HG03520 (cell line): ENCODE measurements around the gene MCF2L.
"Not testable (repeated sequence)": the region's sequence is repeated elsewhere in the genome, so short reads cannot be mapped to it uniquely, and the experiment has no call there.

ENCODE experiments used
- ATAC-seq: cut with Tn5 transposase; IDR thresholded peaks from one replicate; pipeline ENCODE4 v1.9.1; 2021; ENCODE audit warnings: mild to moderate bottlenecking, moderate library complexity; ENCODE audit not compliant: unreplicated experiment

Gene MCF2L

DNA sequence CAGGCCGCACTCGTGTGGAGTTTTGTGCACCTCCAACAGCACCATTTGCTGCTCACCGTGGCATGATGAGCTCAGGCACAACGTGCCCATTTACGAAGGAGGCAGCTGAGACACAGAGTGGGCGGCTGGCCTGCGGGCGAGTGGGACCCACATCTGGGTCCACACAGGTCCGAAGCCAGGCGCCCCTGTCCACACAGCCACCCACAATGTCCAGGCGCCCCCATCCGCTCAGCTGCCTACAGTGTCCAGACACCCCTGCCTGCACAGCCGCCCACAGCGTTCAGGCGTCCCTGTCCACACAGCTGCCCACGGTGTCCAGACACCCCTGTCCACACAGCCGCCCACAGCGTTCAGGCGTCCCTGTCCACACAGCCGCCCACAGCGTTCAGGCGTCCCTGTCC, 94.1 kb downstream of the MCF2L start:
- no peak for ATAC-seq

- no peak for ATAC-seq
Observed at GRCh38 chr13:113064000-113064533, 95.1 kb downstream of the MCF2L start.

GRCh38 chr13:113064534-113065405, 95.8 kb downstream of the MCF2L start:
- no peak for ATAC-seq

DNA sequence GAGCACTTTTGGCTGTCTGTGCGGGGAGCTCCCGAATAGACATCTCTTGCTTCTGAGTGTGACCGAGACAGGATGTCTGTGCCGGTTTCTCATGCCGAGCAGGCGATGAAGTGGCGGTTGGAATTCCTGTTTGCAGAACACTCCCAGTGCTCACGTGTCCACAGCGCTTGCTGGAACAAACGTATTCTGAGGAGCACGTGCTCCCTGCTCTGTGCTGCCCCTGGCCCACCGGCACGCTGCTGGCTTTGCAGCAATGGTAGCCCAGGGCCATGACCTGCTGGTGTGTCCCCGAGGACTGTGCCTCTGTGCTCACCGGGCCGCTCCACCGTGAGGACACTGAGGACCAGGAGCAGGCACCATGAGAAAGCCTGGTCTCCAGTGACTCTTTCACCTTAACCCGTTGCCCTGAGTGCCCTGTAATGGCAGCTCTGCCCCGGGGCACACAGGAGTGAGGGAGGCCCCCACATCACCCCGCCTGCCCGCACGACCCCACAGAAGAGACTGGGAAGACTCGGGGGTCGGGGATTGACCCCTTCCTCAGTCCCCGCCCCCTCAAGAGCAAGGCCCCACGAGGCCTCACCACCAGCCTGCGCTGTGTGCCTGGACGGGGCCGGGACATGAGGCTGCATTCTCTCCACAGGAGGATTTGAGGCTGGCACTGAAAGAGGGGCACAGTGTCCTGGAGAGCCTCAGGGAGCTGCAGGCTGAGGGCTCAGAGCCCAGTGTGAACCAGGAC, 96.6 kb downstream of the MCF2L start:
- no peak for ATAC-seq

DNA sequence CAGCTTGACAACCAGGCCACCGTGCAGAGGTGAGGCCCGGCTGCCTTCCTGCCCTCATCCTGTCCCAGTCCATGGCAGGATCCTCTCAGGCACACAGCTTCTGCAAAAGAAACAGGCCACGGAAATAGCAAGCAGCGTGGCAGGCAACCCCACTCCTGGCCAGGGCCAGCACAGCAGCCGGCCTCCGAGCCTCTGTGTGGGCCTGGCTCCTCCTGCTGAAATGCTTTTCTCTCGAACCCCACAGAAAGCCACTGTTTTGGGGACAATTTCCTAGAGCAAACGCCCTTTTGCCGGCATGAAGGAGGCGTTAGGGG, 97.1 kb downstream of the MCF2L start:
- no peak for ATAC-seq

GRCh38 chr13:113066746-113067145, 97.7 kb downstream of the MCF2L start:
- ATAC-seq = no peak

GRCh38 chr13:113069861-113070805, 101.1 kb downstream of the MCF2L start:
- no peak for ATAC-seq

GRCh38 chr13:113070855-113071254, 101.8 kb downstream of the MCF2L start:
- no peak for ATAC-seq

- no peak for ATAC-seq
Observed at GRCh38 chr13:113072376-113072775, 103.4 kb downstream of the MCF2L start.

DNA sequence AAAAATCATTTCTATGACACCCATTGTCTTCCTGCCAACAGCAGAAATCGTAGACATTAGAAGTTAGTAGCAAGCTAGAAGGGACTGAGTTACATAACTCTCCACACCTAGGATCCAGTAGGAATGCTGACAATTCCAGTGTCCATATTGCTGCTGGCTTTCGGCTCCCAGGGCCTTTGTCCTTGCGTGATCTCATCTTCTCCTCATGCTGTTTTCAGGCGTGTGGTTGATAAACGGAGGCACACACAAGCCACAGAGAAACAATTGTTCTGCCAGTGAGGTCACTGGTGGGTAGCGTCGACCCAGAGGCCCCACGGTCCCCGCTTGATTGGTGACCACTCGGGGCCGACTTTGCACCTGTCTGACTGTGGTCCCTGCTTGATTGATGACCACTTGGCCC, 104.9 kb downstream of the MCF2L start:
- no peak for ATAC-seq

DNA sequence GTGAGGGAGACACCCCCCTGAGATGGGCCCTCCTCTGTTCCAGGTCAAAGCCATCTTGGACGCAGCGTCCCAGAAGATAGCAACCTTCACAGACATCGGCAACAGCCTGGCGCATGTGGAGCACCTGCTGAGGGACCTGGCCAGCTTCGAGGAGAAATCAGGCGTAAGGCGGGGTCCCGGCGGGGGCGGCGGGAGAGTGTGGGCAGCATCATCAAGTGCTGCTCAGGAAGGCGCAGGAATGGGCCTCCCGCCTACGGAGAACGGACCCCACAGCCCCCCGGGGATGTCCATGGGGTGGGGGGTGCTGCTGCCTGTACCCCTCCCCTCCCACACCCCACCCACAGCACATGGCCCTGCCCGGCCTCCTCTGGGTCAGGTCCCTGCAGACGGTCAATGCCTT, 105.4 kb downstream of the MCF2L start:
- no peak for ATAC-seq

DNA sequence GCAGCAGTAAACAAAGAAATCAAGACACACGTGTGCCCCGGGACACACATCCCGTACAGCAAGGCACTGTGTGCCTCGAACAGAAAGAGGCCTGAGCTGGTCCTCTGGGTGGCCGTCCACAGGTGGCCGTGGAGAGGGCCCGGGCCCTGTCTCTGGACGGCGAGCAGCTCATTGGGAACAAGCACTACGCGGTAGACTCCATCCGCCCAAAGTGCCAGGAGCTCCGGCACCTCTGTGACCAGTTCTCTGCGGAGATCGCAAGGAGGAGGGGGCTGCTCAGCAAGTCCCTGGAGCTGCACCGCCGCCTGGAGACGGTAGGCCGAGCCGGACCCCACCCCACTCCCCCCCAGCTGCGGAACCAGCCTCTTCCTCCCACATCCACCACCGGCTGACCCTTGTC, 105.9 kb downstream of the MCF2L start:
- ATAC-seq = no peak

DNA sequence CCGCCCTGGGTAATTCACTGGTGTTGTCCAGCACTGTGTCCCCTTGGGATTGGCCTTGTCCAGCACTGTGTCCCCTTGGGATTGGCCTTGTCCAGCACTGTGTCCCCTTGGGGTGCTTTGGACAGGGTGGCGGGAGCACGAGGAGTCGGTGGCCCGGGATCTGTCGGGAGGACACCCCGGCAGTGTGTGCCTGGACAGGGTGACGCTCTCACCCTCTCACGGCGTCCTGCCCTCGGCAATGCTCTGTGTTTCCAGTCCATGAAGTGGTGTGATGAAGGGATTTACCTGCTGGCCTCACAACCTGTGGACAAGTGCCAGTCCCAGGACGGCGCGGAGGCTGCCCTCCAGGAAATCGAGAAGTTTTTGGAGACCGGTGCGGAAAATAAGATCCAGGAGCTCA, 106.7 kb downstream of the MCF2L start:
- no peak for ATAC-seq

DNA sequence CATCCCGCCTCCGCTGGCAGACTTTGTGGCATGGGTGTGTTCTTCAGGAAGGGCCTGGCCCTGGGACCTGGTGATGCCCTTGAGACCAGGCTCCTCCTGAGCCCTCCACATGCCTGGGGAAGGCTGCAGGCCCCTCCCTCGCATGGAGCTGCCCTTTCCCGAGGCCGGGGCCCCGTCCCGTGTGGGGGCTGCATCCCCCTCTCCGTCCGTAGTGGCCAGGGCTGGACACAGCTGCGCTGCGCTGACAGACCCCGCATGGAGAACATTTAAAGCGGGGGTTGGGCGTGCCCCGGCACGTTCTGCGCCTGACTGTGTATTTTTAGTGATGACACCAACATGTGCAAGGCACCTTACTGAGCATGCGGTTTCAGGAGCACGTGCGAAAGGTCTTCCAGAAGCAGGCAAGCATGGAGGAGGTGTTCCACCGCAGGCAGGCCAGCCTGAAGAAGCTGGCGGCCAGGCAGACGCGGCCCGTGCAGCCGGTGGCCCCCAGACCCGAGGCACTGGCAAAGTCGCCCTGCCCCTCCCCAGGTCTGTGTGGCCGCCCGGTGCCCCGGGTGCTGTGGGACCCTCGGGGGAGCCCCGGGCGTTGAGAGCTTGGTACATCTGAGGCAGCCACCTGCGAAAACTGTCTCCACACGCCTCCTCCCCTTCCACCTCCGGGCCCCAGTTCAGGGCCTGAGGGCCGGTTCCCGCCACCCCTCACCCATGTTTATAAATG, 107.8 kb downstream of the MCF2L start:
- ATAC-seq = no peak

DNA sequence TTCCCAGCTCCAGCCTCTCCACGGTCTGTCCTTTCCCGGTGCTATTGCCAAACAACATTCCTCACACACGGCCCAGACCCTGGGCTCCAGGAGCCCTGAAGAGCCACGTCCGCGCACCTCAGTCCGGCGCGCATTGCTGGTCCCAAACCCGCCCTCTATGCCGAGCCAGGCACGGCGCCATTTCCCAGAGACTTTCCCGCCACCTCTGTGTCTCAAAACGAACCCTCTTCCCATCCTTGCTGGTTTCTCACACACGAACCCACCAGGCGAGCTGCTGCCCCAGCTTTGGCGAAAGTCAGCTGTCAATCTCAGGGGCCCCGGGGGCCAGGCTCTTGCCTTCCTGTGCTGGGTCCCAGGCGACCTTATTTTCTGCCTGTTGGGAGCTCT, 108.5 kb downstream of the MCF2L start:
- ATAC-seq = no peak

- ATAC-seq = no peak
Observed at GRCh38 chr13:113077953-113078901, 109.2 kb downstream of the MCF2L start.

DNA sequence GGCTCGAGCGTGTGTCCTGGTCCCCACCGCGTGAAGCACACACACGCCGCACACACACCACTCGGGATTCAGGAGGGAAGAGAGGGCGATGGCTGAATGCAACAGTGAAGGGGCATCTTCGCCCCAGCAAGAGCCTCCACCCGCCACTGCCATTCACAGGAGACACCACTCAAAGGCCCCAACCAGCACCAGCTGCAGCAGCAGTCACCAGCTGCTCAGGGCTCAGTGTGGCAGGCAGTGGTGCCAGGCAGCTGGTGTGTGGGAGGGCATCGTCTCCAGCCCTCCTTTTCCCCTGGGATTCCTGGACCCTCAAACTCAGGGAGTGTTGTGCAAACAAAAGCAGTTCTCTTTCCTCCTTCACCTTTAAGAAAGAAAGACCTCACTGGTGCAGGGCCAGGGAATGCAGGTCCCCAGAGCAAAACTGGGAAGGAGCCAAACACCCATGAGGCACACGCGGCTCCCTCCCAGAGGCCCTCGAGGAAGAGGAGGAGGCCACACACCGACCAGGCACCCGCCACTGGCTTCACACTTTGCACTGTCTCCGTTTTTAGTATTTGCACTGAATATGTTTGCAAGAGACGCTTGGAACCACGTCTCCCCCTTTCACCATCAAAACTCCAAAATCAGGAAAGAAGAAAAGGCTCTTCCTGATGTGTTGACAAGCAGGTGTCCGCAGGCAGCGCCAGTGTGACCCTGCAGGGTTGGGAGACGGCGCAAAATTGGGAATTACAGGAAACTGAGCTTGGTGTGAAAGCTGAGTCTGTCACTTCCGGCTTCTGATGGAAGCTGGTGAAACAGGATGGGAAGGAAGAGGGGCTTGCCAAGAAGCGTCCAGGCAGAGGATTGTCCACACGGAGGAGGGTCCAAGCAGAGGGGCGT, 110.1 kb downstream of the MCF2L start:
- ATAC-seq = no peak

GRCh38 chr13:113079781-113080080, 110.7 kb downstream of the MCF2L start:
- ATAC-seq = not testable (repeated sequence)
